ENCODE measurements around the gene TPCN1. TPM values are rescaled to one million over a fixed set of nuclear protein-coding genes. Genes with fewer than 3 reads are reported as not detected.

TPCN1 gene
- total RNA-seq, 1 experiment from 2014 or later = 91.1 TPM

- no peak for TF ChIP-seq CTCF (IDR thresholded peaks at IDR 0.05; ENCODE audit: unreplicated experiment)
- intact Hi-C loops (cut with micrococcal nuclease; ENCODE audit: unreplicated experiment) = no loop called here
- Mint-ChIP-seq H3K36me3 (ENCODE audit: insufficient read depth, unreplicated experiment) (peaks cover 15% of the 10 kb centered on the region), H3K27me3 (ENCODE audit: unreplicated experiment) (no peaks in the 10 kb centered on the region), H3K9me3 (ENCODE audit: low read depth, unreplicated experiment) (no peaks in the 10 kb centered on the region), H3K27ac (ENCODE audit: unreplicated experiment) (no peak overlapping the region), H3K4me3 (ENCODE audit: low read depth, unreplicated experiment) (no peak overlapping the region), H3K4me1 (ENCODE audit: low read depth, unreplicated experiment) (peaks cover 8% of the 10 kb centered on the region)
- CTCF ChIA-PET = interaction anchor here (0.7 kb wide), 1 partner anchor 29 kb away, joined by 4 read pairs; no protein-coding TSS in a partner anchor
- DNase-seq = no peak
- no TSS peak for BruUV-seq (replicated peaks)
Measured at GRCh38 chr12:113328368-113328889, 107.2 kb downstream of the TPCN1 start.

GRCh38 chr12:113329022-113329790 is 107.9 kb downstream of the TPCN1 start:
- no peak for DNase-seq

GRCh38 chr12:113329791-113330417 is 108.6 kb downstream of the TPCN1 start:
- Mint-ChIP-seq H3K9me3 (ENCODE audit: low read depth, unreplicated experiment) (no peaks in the 10 kb centered on the region), H3K27me3 (ENCODE audit: unreplicated experiment) (no peaks in the 10 kb centered on the region), H3K4me3 (ENCODE audit: low read depth, unreplicated experiment) (no peak overlapping the region), H3K27ac (ENCODE audit: unreplicated experiment) (peak overlapping the region; percentile 61), H3K36me3 (ENCODE audit: insufficient read depth, unreplicated experiment) (peaks cover 27% of the 10 kb centered on the region), H3K4me1 (ENCODE audit: low read depth, unreplicated experiment) (peaks cover 15% of the 10 kb centered on the region)
- intact Hi-C loops (cut with micrococcal nuclease; ENCODE audit: unreplicated experiment) = no loop called here
- CTCF ChIA-PET = no interaction called here
- DNase-seq = no peak
- no peak for TF ChIP-seq CTCF (IDR thresholded peaks at IDR 0.05; ENCODE audit: unreplicated experiment)
- BruUV-seq (replicated peaks) = no TSS peak

More at GRCh38 chr12:113329022-113329790, 107.9 kb downstream of the TPCN1 start:
- intact Hi-C loops (cut with micrococcal nuclease; ENCODE audit: unreplicated experiment) = no loop called here
- Mint-ChIP-seq H3K27me3 (ENCODE audit: unreplicated experiment) (no peaks in the 10 kb centered on the region), H3K4me3 (ENCODE audit: low read depth, unreplicated experiment) (no peak overlapping the region), H3K27ac (ENCODE audit: unreplicated experiment) (peak overlapping the region; percentile 61), H3K4me1 (ENCODE audit: low read depth, unreplicated experiment) (peaks cover 8% of the 10 kb centered on the region), H3K9me3 (ENCODE audit: low read depth, unreplicated experiment) (no peaks in the 10 kb centered on the region), H3K36me3 (ENCODE audit: insufficient read depth, unreplicated experiment) (peaks cover 20% of the 10 kb centered on the region)
- TF ChIP-seq CTCF (IDR thresholded peaks at IDR 0.05; ENCODE audit: unreplicated experiment) = no peak
- CTCF ChIA-PET = no interaction called here
- BruUV-seq (replicated peaks) = no TSS peak

- no peak overlapping the region for H3K27ac Mint-ChIP-seq (ENCODE audit: unreplicated experiment)
Measured at GRCh38 chr12:113330505-113330904, 109.2 kb downstream of the TPCN1 start.

More at GRCh38 chr12:113330505-113330904, 109.2 kb downstream of the TPCN1 start:
- BruUV-seq (replicated peaks) = no TSS peak
- no peaks in the 10 kb centered on the region for H3K9me3 Mint-ChIP-seq (ENCODE audit: low read depth, unreplicated experiment)
- peaks cover 15% of the 10 kb centered on the region for H3K4me1 Mint-ChIP-seq (ENCODE audit: low read depth, unreplicated experiment)
- CTCF ChIA-PET = no interaction called here
- peaks cover 31% of the 10 kb centered on the region for H3K36me3 Mint-ChIP-seq (ENCODE audit: insufficient read depth, unreplicated experiment)
- DNase-seq = no peak
- no peak overlapping the region for H3K4me3 Mint-ChIP-seq (ENCODE audit: low read depth, unreplicated experiment)
- no peak for TF ChIP-seq CTCF (IDR thresholded peaks at IDR 0.05; ENCODE audit: unreplicated experiment)
- no peaks in the 10 kb centered on the region for H3K27me3 Mint-ChIP-seq (ENCODE audit: unreplicated experiment)
- intact Hi-C loops (cut with micrococcal nuclease; ENCODE audit: unreplicated experiment) = no loop called here
